NCI-H524 (cell line): ENCODE results near the gene SCN2B.

Source experiments
- DNase-seq, 2 experiments: peaks; one replicate each; lab custom pipeline; 2025; lab: John Stamatoyannopoulos, UW

The SCN2B gene

GRCh38 chr11:118132385-118133151 lies 43.9 kb downstream of the SCN2B start:
- no peak for DNase-seq

GRCh38 chr11:118129471-118130172 lies 46.8 kb downstream of the SCN2B start:
- no peak for DNase-seq

- no peak for DNase-seq
Observed at GRCh38 chr11:118128721-118129470, 47.5 kb downstream of the SCN2B start.

GRCh38 chr11:118128310-118128709 lies 48.1 kb downstream of the SCN2B start:
- no peak for DNase-seq

GRCh38 chr11:118126082-118126838 lies 50.2 kb downstream of the SCN2B start:
- DNase-seq: no peak

GRCh38 chr11:118124929-118125535 lies 51.4 kb downstream of the SCN2B start:
- DNase-seq: peak in 1 of 2 experiments; percentile 62

- no peak for DNase-seq
Observed at GRCh38 chr11:118120793-118121192, 55.6 kb downstream of the SCN2B start.

- DNase-seq: no peak
Observed at GRCh38 chr11:118117790-118118601, 58.4 kb downstream of the SCN2B start.

- no peak for DNase-seq
Observed at GRCh38 chr11:118115048-118115447, 61.4 kb downstream of the SCN2B start.

GRCh38 chr11:118114266-118114665 lies 62.2 kb downstream of the SCN2B start:
- DNase-seq: no peak

- no peak for DNase-seq
Observed at GRCh38 chr11:118112711-118113430, 63.6 kb downstream of the SCN2B start.
